ENCODE results near the gene RNF183. TPM values are rescaled to one million over a fixed set of nuclear protein-coding genes. Genes with fewer than 3 reads are reported as not detected.

RNF183 gene
- polyA plus RNA-seq, 1 of the 3 experiments (the other 2 are of a cell fraction), result not detected

DNA sequence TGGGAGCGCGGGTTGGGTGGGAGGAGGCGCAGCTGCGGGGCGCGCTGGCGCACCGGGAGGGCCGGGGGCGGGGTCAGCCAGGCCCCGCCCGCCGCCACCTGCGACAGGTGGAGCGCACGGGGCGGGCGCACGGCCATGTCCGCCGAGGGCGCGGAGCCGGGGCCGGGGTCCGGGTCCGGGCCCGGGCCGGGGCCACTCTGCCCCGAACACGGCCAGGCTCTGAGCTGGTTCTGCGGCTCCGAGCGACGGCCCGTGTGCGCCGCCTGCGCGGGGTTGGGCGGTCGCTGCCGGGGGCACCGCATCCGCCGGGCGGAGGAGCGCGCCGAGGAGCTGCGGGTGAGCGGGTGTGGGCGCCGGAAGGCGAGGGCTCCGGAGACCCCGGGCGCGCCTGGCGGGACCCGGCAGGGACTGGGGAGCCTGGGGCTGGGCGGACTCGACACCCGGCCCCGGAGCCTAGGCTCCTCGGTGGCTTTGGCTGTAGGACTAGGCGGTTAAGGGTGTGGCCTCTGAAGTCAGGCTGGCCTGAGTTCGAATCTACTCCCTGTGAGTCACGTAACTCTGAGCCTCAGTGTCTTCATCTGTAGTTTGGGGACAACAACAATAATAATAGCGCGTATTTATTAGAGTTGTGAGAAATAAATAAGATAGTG, 46.4 kb upstream of the RNF183 start, which contains the start of gene BSPRY:
BSPRY (plus strand) TSS at position 97 of the 650 bp plus-strand sequence; CDS start at position 136, 39 bp downstream.
- Histone ChIP-seq H3F3A (replicated peaks; ENCODE audit: insufficient read depth) (no peaks in the 10 kb centered on the region), H3K27ac (ENCODE audit: low read depth in 2 of 2, low read length in 1 of 2) (no peak within 1 kb of the TSS), H4K20me1 (ENCODE audit: insufficient read depth) (no peaks in the 10 kb centered on the region), H3K9me3 (no peaks in the 10 kb centered on the region), H3K4me2 (peak within 1 kb of the TSS; percentile 55; the same call in 1 of the 2 replicates), H3K9ac (no peak within 1 kb of the TSS), H3K4me1 (ENCODE audit: control insufficient read depth in 1 of 2, insufficient read depth in 2 of 2, low read depth in 1 of 2, low read length in 1 of 2) (peaks cover 0 to 13% of the 10 kb centered on the region in 2 experiments; a peak in 1 of 4 replicates), H2AFZ (ENCODE audit: low read depth) (no peak within 1 kb of the TSS), H3K4me3 (ENCODE audit: low read depth in 2 of 2, low read length in 1 of 2) (peak within 1 kb of the TSS in 1 of 2 experiments; percentile 51; a peak in 2 of 4 replicates), H3K79me2 (ENCODE audit: insufficient read depth) (no peaks in the 10 kb centered on the region), H3K36me3 (replicated peaks in 1 of 2; ENCODE audit: control insufficient read depth in 1 of 2, insufficient read depth in 2 of 2, low read length in 1 of 2) (no peaks in the 10 kb centered on the region), H3K9me2 (no peaks in the 10 kb centered on the region), H3K27me3 (ENCODE audit: insufficient read depth) (peaks cover 28% of the 10 kb centered on the region)
- ChIA-PET POLR2A (interaction anchor here (0.6 to 3.8 kb wide), 3 partner anchors 9 to 135 kb away, joined by 3 to 21 read pairs (median 5); partner anchors contain the start of genes CDC26, PRPF4 and WDR31), CTCF (interaction anchor here (1.1 to 2.1 kb wide), 6 partner anchors 9 to 76 kb away, joined by 3 to 6 read pairs (median 4); partner anchors contain the start of gene ALAD)
- no peak for TF ChIP-seq CTCF (IDR thresholded peaks at IDR 0.05)
- no peak for TF ChIP-seq TCF12 (IDR thresholded peaks at IDR 0.05)
- TF ChIP-seq POLR2AphosphoS5 (IDR thresholded peaks at IDR 0.05; ENCODE audit: low read depth, low read length), result no peak
- no peak for TF ChIP-seq FOXM1 (IDR thresholded peaks at IDR 0.05; ENCODE audit: low read depth)
- no peak for TF ChIP-seq FOSL2 (IDR thresholded peaks at IDR 0.05; ENCODE audit: borderline replicate concordance, low read depth)
- TF ChIP-seq SMC3 (IDR thresholded peaks at IDR 0.05; ENCODE audit: low read depth, low read length), result no peak
- peak; percentile 84 for DNase-seq
- 19% methylated on average over 19 of the region's 71 CpGs for WGBS (ENCODE audit: low lambda C conversion rate)

- CTCF ChIA-PET, result interaction anchor here (1.1 to 2.1 kb wide), 5 partner anchors 9 to 75 kb away, joined by 3 to 6 read pairs (median 5); partner anchors contain the start of gene ALAD
- POLR2A ChIA-PET, result interaction anchor here (0.6 to 3.8 kb wide), 3 partner anchors 9 to 135 kb away, joined by 3 to 21 read pairs (median 5); partner anchors contain the start of genes CDC26, PRPF4 and WDR31
- Histone ChIP-seq H3F3A (replicated peaks; ENCODE audit: insufficient read depth) (no peaks in the 10 kb centered on the region), H3K36me3 (replicated peaks in 1 of 2; ENCODE audit: control insufficient read depth in 1 of 2, insufficient read depth in 2 of 2, low read length in 1 of 2) (no peaks in the 10 kb centered on the region), H3K9ac (no peak overlapping the region), H2AFZ (ENCODE audit: low read depth) (no peak overlapping the region), H3K27ac (ENCODE audit: low read depth in 2 of 2, low read length in 1 of 2) (no peak overlapping the region), H3K4me1 (ENCODE audit: control insufficient read depth in 1 of 2, insufficient read depth in 2 of 2, low read depth in 1 of 2, low read length in 1 of 2) (peaks cover 0 to 14% of the 10 kb centered on the region in 2 experiments; a peak in 1 of 4 replicates), H3K4me3 (ENCODE audit: low read depth in 2 of 2, low read length in 1 of 2) (peak overlapping the region in 1 of 2 experiments; percentile 51; a peak in 2 of 4 replicates), H3K27me3 (ENCODE audit: insufficient read depth) (peaks cover 23% of the 10 kb centered on the region), H3K79me2 (ENCODE audit: insufficient read depth) (no peaks in the 10 kb centered on the region), H3K9me2 (no peaks in the 10 kb centered on the region), H4K20me1 (ENCODE audit: insufficient read depth) (no peaks in the 10 kb centered on the region), H3K9me3 (no peaks in the 10 kb centered on the region), H3K4me2 (no peak overlapping the region)
- DNase-seq, result no peak
- WGBS (ENCODE audit: low lambda C conversion rate), result 65% methylated on average over 13 of the region's 13 CpGs
- no peak for TF ChIP-seq RAD21 (IDR thresholded peaks at IDR 0.05; ENCODE audit: low read length)
These were observed 45.9 kb upstream of the RNF183 start for GRCh38 chr9:113349066-113349444.

DNA sequence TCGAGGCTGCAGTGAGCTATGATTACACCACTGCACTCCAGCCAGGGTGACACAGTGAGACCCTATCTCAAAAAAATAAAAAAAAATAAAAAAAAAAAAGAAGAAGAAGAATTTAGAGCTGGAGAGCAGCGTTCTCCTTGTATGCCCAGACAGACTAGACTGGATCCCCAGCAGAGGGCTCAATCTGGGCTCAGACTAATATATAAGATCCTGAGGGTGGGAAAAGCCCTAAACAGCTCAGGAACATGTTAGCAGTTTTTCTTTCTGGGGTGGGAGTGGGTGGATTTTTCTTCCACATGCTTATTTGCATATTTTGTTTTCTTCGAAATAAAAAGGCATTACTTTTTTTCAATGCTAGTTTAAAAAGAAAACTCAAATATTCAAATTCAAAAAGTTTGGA, 45.3 kb upstream of the RNF183 start:
- H2AFZ ChIP-seq (ENCODE audit: low read depth), result no peak overlapping the region
- no peaks in the 10 kb centered on the region for H4K20me1 ChIP-seq (ENCODE audit: insufficient read depth)
- no peak for DNase-seq
- ChIA-PET CTCF (interaction anchor here (1.1 to 2.0 kb wide), 5 partner anchors 8 to 243 kb away, joined by 3 to 5 read pairs (median 3); no protein-coding TSS in a partner anchor), POLR2A (interaction anchor here (1.3 to 3.8 kb wide), 2 partner anchors 8 to 73 kb away, joined by 5 to 21 read pairs; partner anchors contain the start of genes CDC26, PRPF4 and WDR31)
- H3K4me3 ChIP-seq (ENCODE audit: low read depth in 2 of 2, low read length in 1 of 2), result no peak overlapping the region
- 83% methylated on average over 3 of the region's 3 CpGs for WGBS (ENCODE audit: low lambda C conversion rate)
- no peak overlapping the region for H3K27ac ChIP-seq (ENCODE audit: low read depth in 2 of 2, low read length in 1 of 2)
- no peaks in the 10 kb centered on the region for H3K9me2 ChIP-seq
- H3K9ac ChIP-seq, result no peak overlapping the region
- peaks cover 23% of the 10 kb centered on the region for H3K27me3 ChIP-seq (ENCODE audit: insufficient read depth)
- H3K9me3 ChIP-seq, result no peaks in the 10 kb centered on the region
- peaks cover 0 to 20% of the 10 kb centered on the region in 2 experiments; a peak in 1 of 4 replicates for H3K4me1 ChIP-seq (ENCODE audit: control insufficient read depth in 1 of 2, insufficient read depth in 2 of 2, low read depth in 1 of 2, low read length in 1 of 2)
- H3K79me2 ChIP-seq (ENCODE audit: insufficient read depth), result no peaks in the 10 kb centered on the region
- no peak overlapping the region for H3K4me2 ChIP-seq
- H3K36me3 ChIP-seq (replicated peaks in 1 of 2; ENCODE audit: control insufficient read depth in 1 of 2, insufficient read depth in 2 of 2, low read length in 1 of 2), result no peaks in the 10 kb centered on the region
- peaks cover 3% of the 10 kb centered on the region for H3F3A ChIP-seq (replicated peaks; ENCODE audit: insufficient read depth)
- TF ChIP-seq RFX5 (IDR thresholded peaks at IDR 0.05; ENCODE audit: low read length), result no peak
- TF ChIP-seq EP300 (IDR thresholded peaks at IDR 0.05; ENCODE audit: borderline replicate concordance in 1 of 2, low read depth in 1 of 2, low read length in 1 of 2), result no peak
- no peak for TF ChIP-seq CHD2 (IDR thresholded peaks at IDR 0.05; ENCODE audit: low read length, partially characterized antibody)
- no peak for TF ChIP-seq MEF2A (IDR thresholded peaks at IDR 0.05; ENCODE audit: borderline replicate concordance, low read depth)
- TF ChIP-seq GABPA (IDR thresholded peaks at IDR 0.05; ENCODE audit: low read depth), result no peak
- no peak for TF ChIP-seq TAF1 (IDR thresholded peaks at IDR 0.05; ENCODE audit: borderline replicate concordance, low read depth, low read length)
- TF ChIP-seq, protein P1, sequence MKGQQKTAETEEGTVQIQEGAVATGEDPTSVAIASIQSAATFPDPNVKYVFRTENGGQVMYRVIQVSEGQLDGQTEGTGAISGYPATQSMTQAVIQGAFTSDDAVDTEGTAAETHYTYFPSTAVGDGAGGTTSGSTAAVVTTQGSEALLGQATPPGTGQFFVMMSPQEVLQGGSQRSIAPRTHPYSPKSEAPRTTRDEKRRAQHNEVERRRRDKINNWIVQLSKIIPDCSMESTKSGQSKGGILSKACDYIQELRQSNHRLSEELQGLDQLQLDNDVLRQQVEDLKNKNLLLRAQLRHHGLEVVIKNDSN (IDR thresholded peaks at IDR 0.05; ENCODE audit: borderline replicate concordance, low read depth), result no peak
- TF ChIP-seq RXRA (IDR thresholded peaks at IDR 0.05; ENCODE audit: borderline replicate concordance, low read depth), result no peak
- no peak for TF ChIP-seq SMC3 (IDR thresholded peaks at IDR 0.05; ENCODE audit: low read depth, low read length)
- TF ChIP-seq ZBTB33 (IDR thresholded peaks at IDR 0.05; ENCODE audit: borderline replicate concordance, low read depth), result no peak

Measured in SK-N-SH (cell line).